ENCODE results near the gene POU2F3. TPM values are rescaled to one million over a fixed set of nuclear protein-coding genes. Genes with fewer than 3 reads are reported as not detected.

Gene POU2F3
- total and polyA plus RNA-seq, 2 of the 4 experiments (the other 2 are of a cell fraction), result under 0.01 to 0.09 TPM

GRCh38 chr11:120233207-120233803, 6.6 kb upstream of the POU2F3 start:
- Histone ChIP-seq H3K9ac (ENCODE audit: low read depth, low read length) (no peak overlapping the region), H2AK9ac (replicated peaks; ENCODE audit: low read depth, low read length, poor library complexity) (no peak overlapping the region), H3K14ac (replicated peaks; ENCODE audit: low read depth, low read length) (no peak overlapping the region), H4K20me1 (ENCODE audit: insufficient read depth, low read length) (no peaks in the 10 kb centered on the region), H3K36me3 (ENCODE audit: control insufficient read depth, insufficient read depth, low read length) (peaks cover 3% of the 10 kb centered on the region; the same call in 1 of the 2 replicates), H2AK5ac (ENCODE audit: low read depth, low read length) (no peak overlapping the region), H3K9me3 (ENCODE audit: control insufficient read depth, insufficient read depth, low read length) (no peaks in the 10 kb centered on the region), H3K27me3 (ENCODE audit: control insufficient read depth, insufficient read depth, low read length) (peaks cover 33% of the 10 kb centered on the region), H2AFZ (replicated peaks; ENCODE audit: low read length, poor library complexity) (no peak overlapping the region), H3K27ac (ENCODE audit: insufficient read depth, low read length) (no peak overlapping the region), H2BK120ac (ENCODE audit: low read depth, low read length) (no peak overlapping the region), H2BK5ac (ENCODE audit: low read depth, low read length, poor library complexity, severe bottlenecking) (no peak overlapping the region), H3K4me2 (ENCODE audit: low read depth, low read length) (no peak overlapping the region), H3K4ac (ENCODE audit: low read depth, low read length) (no peak overlapping the region), H2BK20ac (ENCODE audit: low read depth, low read length) (no peak overlapping the region), H3K79me1 (ENCODE audit: low read depth in 1 of 2, low read length in 2 of 2) (no peaks in the 10 kb centered on the region), H3K56ac (ENCODE audit: extremely low read depth, insufficient read depth, low read length) (no peak overlapping the region), H3K18ac (ENCODE audit: low read depth, low read length) (no peak overlapping the region), H3K4me3 (ENCODE audit: insufficient read depth, low read depth, low read length) (no peak overlapping the region), H4K5ac (ENCODE audit: low read depth, low read length) (no peak overlapping the region), H4K91ac (ENCODE audit: insufficient read depth, low read depth, low read length) (no peak overlapping the region), H3K4me1 (ENCODE audit: control insufficient read depth, insufficient read depth, low read length) (no peaks in the 10 kb centered on the region), H4K8ac (ENCODE audit: low read depth in 2 of 2, low read length in 2 of 2) (no peak overlapping the region), H2BK15ac (ENCODE audit: low read depth, low read length) (no peak overlapping the region), H3K9me1 (ENCODE audit: insufficient read depth, low read length) (no peaks in the 10 kb centered on the region), H3K23ac (ENCODE audit: low read depth, low read length) (no peak overlapping the region)
- DNase-seq, result no peak
- in situ Hi-C loops (cut with MboI; ENCODE audit: low sequenced_read_pairs), result loop anchor here (5.0 kb wide), 1 partner anchor 64 kb away; no protein-coding TSS in a partner anchor
- intact Hi-C loops (cut with micrococcal nuclease), result no loop called here
- TF ChIP-seq MXI1 (IDR thresholded peaks at IDR 0.05; ENCODE audit: borderline replicate concordance, low read depth, low read length), result no peak
- no peak for TF ChIP-seq CEBPB (IDR thresholded peaks at IDR 0.05; ENCODE audit: low read depth, low read length)
- TF ChIP-seq MAFK (IDR thresholded peaks at IDR 0.05; ENCODE audit: low read depth, low read length), result no peak
- TF ChIP-seq FOS (IDR thresholded peaks at IDR 0.05; ENCODE audit: low read depth, low read length), result no peak
- no peak for TF ChIP-seq POLR2A (IDR thresholded peaks at IDR 0.05; ENCODE audit: low read depth, low read length)
- no peak for TF ChIP-seq CTCF (conservative IDR thresholded peaks at IDR 0.05; ENCODE audit: low read depth, low read length)
- no peak for TF ChIP-seq ELK1 (IDR thresholded peaks at IDR 0.05; ENCODE audit: borderline replicate concordance, low read depth, low read length)
- no peak for TF ChIP-seq RFX5 (IDR thresholded peaks at IDR 0.05; ENCODE audit: low read depth, low read length)
- no peak for TF ChIP-seq BHLHE40 (IDR thresholded peaks at IDR 0.05; ENCODE audit: low read depth, low read length)
- TF ChIP-seq RCOR1 (IDR thresholded peaks at IDR 0.05; ENCODE audit: insufficient replicate concordance, low read length), result no peak
- TF ChIP-seq USF2 (IDR thresholded peaks at IDR 0.05; ENCODE audit: low read depth, low read length), result no peak
- no peak for TF ChIP-seq RAD21 (IDR thresholded peaks at IDR 0.05; ENCODE audit: low read length)
- no peak for TF ChIP-seq SMC3 (IDR thresholded peaks at IDR 0.05; ENCODE audit: low read depth, low read length)
- no peak for TF ChIP-seq MAZ (IDR thresholded peaks at IDR 0.05; ENCODE audit: borderline replicate concordance, low read depth, low read length)
- no peak for TF ChIP-seq CHD1 (IDR thresholded peaks at IDR 0.05; ENCODE audit: low read depth, low read length)
- TF ChIP-seq NFE2L2 (IDR thresholded peaks at IDR 0.05; ENCODE audit: low read depth, low read length), result no peak
- BruUV-seq (replicated peaks), result no TSS peak
- POLR2A ChIA-PET (ENCODE audit: unreplicated experiment), result no interaction called here
- no peak for ATAC-seq (ENCODE audit: low read depth)
- WGBS, 2 experiments (ENCODE audit: extremely low coverage in 2 of 2, insufficient read length in 1 of 2), result 54% methylated on average over 4 of the region's 9 CpGs; no CpG with 5 or more reads in 1 of the 2 experiments
- dilution Hi-C loops (cut with HindIII; ENCODE audit: low sequenced_read_pairs, unreplicated experiment), result no loop called here
- CTCF ChIA-PET, result interaction anchor here (1.5 to 2.3 kb wide), 2 partner anchors 11 to 70 kb away, joined by 4 to 5 read pairs; no protein-coding TSS in a partner anchor
